HepG2 (cell line): ENCODE measurements around the gene TRPT1. TPM values are rescaled to one million over a fixed set of nuclear protein-coding genes. Genes with fewer than 3 reads are reported as not detected.

Experiments used
- CCDC6 ChIP-seq: sonication (generic); formaldehyde crosslinking; IDR thresholded peaks from 2 replicates; pipeline ENCODE4 v1.8.1; 2022; ENCODE audit warnings: mild to moderate bottlenecking, missing genetic modification reagents, moderate library complexity
- CREB1 ChIP-seq, 2 experiments: fragments of 450-650 bp in 1 of 2; IDR thresholded peaks; 2 replicates each; pipeline ENCODE4 v1.6.1; 2016 to 2017; ENCODE audit warnings: control low read depth in 1 of 2, mild to moderate bottlenecking in 1 of 2, missing compliant biosample characterization in 1 of 2, missing genetic modification characterization in 1 of 2
- HOXA9 ChIP-seq: sonication (generic); formaldehyde crosslinking; IDR thresholded peaks from 2 replicates; pipeline ENCODE4 v1.8.1; 2022; ENCODE audit warnings: missing genetic modification reagents, mild to moderate bottlenecking, moderate library complexity, borderline replicate concordance
- PITX1 ChIP-seq: sonication (generic); formaldehyde crosslinking; IDR thresholded peaks from 2 replicates; pipeline ENCODE4 v1.5.1; 2020; ENCODE audit warnings: mild to moderate bottlenecking, missing genetic modification reagents
- RCOR2 ChIP-seq: IDR thresholded peaks from 2 replicates; pipeline ENCODE4 v1.6.1; 2016; ENCODE audit warnings: missing biosample characterization, missing genetic modification reagents
- SETDB1 ChIP-seq: sonication (generic); formaldehyde crosslinking; IDR thresholded peaks from 2 replicates; pipeline ENCODE4 v1.5.1; 2020; ENCODE audit warnings: missing genetic modification reagents, mild to moderate bottlenecking, borderline replicate concordance
- SOX6 ChIP-seq, 2 experiments: fragments of 450-650 bp in 1 of 2; sonication (generic) in 1 of 2; formaldehyde crosslinking in 1 of 2; IDR thresholded peaks; 2 replicates each; pipeline versions ENCODE4 v1.4.0 to v1.6.1; 2017 to 2020; ENCODE audit warnings: antibody characterized with exemption in 1 of 2, mild to moderate bottlenecking in 1 of 2, missing genetic modification reagents in 1 of 2
- TBX3 ChIP-seq: fragments of 450-650 bp; IDR thresholded peaks from 2 replicates; pipeline ENCODE4 v1.6.1; 2017; ENCODE audit warnings: antibody characterized with exemption, mild to moderate bottlenecking, inconsistent platforms, borderline replicate concordance
- TEAD2 ChIP-seq: sonication (generic); formaldehyde crosslinking; IDR thresholded peaks from 2 replicates; pipeline ENCODE4 v1.9.0; 2021; ENCODE audit warnings: missing genetic modification reagents
- ZMYM4 ChIP-seq: sonication (generic); formaldehyde crosslinking; IDR thresholded peaks from 2 replicates; pipeline ENCODE4 v1.8.1; 2023; ENCODE audit warnings: mild to moderate bottlenecking, missing genetic modification reagents
- ZNF484 ChIP-seq: sonication (generic); formaldehyde crosslinking; IDR thresholded peaks from 2 replicates; pipeline ENCODE4 v1.5.1; 2020; ENCODE audit warnings: mild to moderate bottlenecking, low read depth, missing genetic modification reagents, borderline replicate concordance
- ZNF501 ChIP-seq: sonication (generic); formaldehyde crosslinking; IDR thresholded peaks from 2 replicates; pipeline ENCODE4 v1.5.1; 2020; ENCODE audit warnings: mild to moderate bottlenecking, moderate library complexity, missing genetic modification reagents
- ZNF557 ChIP-seq: sonication (generic); formaldehyde crosslinking; IDR thresholded peaks from 2 replicates; pipeline ENCODE4 v1.4.0; 2020; ENCODE audit warnings: missing genetic modification reagents
- ZNF790 ChIP-seq: sonication (generic); formaldehyde crosslinking; IDR thresholded peaks from 2 replicates; pipeline ENCODE4 v1.8.0; 2022; ENCODE audit warnings: missing genetic modification reagents, mild to moderate bottlenecking, borderline replicate concordance
- ZNF883 ChIP-seq: sonication (generic); formaldehyde crosslinking; IDR thresholded peaks from 2 replicates; pipeline ENCODE4 v1.5.1; 2020; ENCODE audit warnings: mild to moderate bottlenecking, missing genetic modification reagents; ENCODE audit errors: not compliant biosample characterization
- ZSCAN12 ChIP-seq: sonication (generic); formaldehyde crosslinking; IDR thresholded peaks from 2 replicates; pipeline ENCODE4 v1.9.0; 2021; ENCODE audit warnings: mild to moderate bottlenecking, missing genetic modification reagents
- polyA plus RNA-seq, 8 experiments: library from polyadenylated mRNA; depleted of rRNA in 3 of 8; stranded (reverse) in 7 of 8; unstranded in 1 of 8; fragments of >200 nt; fragmentation: Illumina TruSeq in 4 of 8; extraction: Trizol in 4 of 8; gene quantifications; 2 replicates each; pipeline versions ENCODE4 v1.2.1 to v1.2.3, GENCODE V29; 2011 to 2016; ENCODE audit warnings: low read depth in 4 of 8, missing spikeins in 1 of 8, mixed read lengths in 1 of 8; ENCODE audit not compliant: insufficient read depth in 1 of 8
- total RNA-seq, 5 experiments: library from RNA; depleted of rRNA; stranded (reverse); fragments of >200 nt; fragmentation: Illumina TruSeq; extraction: Trizol; gene quantifications; 2 replicates each; pipeline ENCODE4 v1.2.3, GENCODE V29; 2016; ENCODE audit warnings: low read depth in 1 of 5
- TF ChIP-seq, protein P1 (sequence below): sonication (generic); formaldehyde crosslinking; IDR thresholded peaks from 2 replicates; pipeline ENCODE4 v1.4.0; 2020; ENCODE audit warnings: missing genetic modification reagents, borderline replicate concordance
- TF ChIP-seq, protein P2 (sequence below): sonication (generic); formaldehyde crosslinking; conservative IDR thresholded peaks from 2 replicates; pipeline ENCODE4 v1.4.0; 2020; ENCODE audit warnings: mild to moderate bottlenecking, missing genetic modification reagents, moderate library complexity
- TF ChIP-seq, protein P3 (sequence below): sonication (generic); formaldehyde crosslinking; IDR thresholded peaks from 2 replicates; pipeline ENCODE4 v1.5.0; 2020; ENCODE audit warnings: missing genetic modification reagents

The TRPT1 gene
- total and polyA plus RNA-seq, 2 of the 13 experiments (the other 11 are each of a cell fraction or from before 2014, with no cell fraction given) = 24.8 to 40.7 TPM

DNA sequence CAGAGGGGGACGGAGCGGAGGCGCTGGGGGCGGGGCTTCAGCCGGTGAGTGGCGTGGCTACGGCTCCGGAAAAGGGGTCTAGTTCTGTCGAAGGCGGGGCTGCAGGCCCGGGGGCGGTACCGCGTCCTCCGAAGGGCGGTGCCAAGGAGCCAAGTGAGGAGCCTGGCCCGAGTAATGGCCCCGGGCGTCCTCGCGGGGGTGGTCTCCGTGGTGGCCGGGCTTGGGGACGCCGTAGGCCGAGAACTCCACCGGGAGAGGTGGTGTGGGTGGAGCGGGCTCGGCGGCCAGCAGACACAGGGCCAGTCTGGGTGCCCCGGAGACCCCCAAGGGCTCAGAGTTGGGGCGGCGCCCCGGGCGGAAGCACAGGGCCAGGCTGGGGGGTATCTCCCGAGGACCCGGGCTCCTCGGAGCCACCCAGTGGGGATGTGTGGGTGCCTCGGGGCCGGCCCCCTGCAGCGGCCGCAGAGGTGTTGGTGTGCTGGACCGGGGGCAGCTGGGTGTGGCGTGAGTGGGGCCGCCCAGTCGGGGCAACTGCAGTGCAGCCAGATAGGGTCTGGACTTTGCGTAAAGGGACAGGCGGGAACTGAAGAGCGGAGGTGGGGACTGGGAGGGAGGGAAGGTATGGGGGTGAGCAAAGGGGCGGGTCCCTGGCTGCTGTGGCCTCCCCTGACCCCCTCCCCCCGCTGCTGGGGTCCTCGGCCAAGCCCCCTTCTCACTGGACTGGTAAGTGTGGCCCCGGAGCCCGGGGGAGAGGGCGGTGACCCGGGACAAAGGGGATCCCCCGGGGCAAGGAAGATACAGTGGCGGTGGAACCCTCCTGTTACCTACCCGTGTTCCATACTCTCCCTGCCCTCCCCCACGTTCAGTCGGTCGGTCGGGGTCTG, 15.7 kb upstream of the TRPT1 start (continued):
- TF ChIP-seq, protein P1, sequence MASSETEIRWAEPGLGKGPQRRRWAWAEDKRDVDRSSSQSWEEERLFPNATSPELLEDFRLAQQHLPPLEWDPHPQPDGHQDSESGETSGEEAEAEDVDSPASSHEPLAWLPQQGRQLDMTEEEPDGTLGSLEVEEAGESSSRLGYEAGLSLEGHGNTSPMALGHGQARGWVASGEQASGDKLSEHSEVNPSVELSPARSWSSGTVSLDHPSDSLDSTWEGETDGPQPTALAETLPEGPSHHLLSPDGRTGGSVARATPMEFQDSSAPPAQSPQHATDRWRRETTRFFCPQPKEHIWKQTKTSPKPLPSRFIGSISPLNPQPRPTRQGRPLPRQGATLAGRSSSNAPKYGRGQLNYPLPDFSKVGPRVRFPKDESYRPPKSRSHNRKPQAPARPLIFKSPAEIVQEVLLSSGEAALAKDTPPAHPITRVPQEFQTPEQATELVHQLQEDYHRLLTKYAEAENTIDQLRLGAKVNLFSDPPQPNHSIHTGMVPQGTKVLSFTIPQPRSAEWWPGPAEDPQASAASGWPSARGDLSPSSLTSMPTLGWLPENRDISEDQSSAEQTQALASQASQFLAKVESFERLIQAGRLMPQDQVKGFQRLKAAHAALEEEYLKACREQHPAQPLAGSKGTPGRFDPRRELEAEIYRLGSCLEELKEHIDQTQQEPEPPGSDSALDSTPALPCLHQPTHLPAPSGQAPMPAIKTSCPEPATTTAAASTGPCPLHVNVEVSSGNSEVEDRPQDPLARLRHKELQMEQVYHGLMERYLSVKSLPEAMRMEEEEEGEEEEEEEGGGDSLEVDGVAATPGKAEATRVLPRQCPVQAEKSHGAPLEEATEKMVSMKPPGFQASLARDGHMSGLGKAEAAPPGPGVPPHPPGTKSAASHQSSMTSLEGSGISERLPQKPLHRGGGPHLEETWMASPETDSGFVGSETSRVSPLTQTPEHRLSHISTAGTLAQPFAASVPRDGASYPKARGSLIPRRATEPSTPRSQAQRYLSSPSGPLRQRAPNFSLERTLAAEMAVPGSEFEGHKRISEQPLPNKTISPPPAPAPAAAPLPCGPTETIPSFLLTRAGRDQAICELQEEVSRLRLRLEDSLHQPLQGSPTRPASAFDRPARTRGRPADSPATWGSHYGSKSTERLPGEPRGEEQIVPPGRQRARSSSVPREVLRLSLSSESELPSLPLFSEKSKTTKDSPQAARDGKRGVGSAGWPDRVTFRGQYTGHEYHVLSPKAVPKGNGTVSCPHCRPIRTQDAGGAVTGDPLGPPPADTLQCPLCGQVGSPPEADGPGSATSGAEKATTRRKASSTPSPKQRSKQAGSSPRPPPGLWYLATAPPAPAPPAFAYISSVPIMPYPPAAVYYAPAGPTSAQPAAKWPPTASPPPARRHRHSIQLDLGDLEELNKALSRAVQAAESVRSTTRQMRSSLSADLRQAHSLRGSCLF = no peak
- TF ChIP-seq PITX1 (CRISPR knock-in tag) = no peak
- no peak for TF ChIP-seq RCOR2 (CRISPR knock-in tag)
- peak; percentile 63; the same call in 1 of the 2 replicates for TF ChIP-seq TBX3
- TF ChIP-seq CCDC6 (CRISPR knock-in tag) = 0 out of 2 replicates have a peak, but pooled peaks have one; percentile 63
- no peak for TF ChIP-seq SETDB1
- TF ChIP-seq ZNF557 (CRISPR knock-in tag) = no peak
- no peak for TF ChIP-seq ZNF883 (CRISPR knock-in tag)
- TF ChIP-seq, protein P2, sequence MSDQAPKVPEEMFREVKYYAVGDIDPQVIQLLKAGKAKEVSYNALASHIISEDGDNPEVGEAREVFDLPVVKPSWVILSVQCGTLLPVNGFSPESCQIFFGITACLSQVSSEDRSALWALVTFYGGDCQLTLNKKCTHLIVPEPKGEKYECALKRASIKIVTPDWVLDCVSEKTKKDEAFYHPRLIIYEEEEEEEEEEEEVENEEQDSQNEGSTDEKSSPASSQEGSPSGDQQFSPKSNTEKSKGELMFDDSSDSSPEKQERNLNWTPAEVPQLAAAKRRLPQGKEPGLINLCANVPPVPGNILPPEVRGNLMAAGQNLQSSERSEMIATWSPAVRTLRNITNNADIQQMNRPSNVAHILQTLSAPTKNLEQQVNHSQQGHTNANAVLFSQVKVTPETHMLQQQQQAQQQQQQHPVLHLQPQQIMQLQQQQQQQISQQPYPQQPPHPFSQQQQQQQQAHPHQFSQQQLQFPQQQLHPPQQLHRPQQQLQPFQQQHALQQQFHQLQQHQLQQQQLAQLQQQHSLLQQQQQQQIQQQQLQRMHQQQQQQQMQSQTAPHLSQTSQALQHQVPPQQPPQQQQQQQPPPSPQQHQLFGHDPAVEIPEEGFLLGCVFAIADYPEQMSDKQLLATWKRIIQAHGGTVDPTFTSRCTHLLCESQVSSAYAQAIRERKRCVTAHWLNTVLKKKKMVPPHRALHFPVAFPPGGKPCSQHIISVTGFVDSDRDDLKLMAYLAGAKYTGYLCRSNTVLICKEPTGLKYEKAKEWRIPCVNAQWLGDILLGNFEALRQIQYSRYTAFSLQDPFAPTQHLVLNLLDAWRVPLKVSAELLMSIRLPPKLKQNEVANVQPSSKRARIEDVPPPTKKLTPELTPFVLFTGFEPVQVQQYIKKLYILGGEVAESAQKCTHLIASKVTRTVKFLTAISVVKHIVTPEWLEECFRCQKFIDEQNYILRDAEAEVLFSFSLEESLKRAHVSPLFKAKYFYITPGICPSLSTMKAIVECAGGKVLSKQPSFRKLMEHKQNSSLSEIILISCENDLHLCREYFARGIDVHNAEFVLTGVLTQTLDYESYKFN = no peak; the same call in 1 of the 2 replicates
- TF ChIP-seq, protein P3, sequence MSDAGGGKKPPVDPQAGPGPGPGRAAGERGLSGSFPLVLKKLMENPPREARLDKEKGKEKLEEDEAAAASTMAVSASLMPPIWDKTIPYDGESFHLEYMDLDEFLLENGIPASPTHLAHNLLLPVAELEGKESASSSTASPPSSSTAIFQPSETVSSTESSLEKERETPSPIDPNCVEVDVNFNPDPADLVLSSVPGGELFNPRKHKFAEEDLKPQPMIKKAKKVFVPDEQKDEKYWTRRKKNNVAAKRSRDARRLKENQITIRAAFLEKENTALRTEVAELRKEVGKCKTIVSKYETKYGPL (CRISPR knock-in tag) = no peak
- TF ChIP-seq SOX6 (IDR thresholded peaks at IDR 0.05) = no peak
- no peak; the same call in 1 of the 2 replicates for TF ChIP-seq SOX6 (CRISPR knock-in tag; IDR thresholded peaks at IDR 0.05)
- TF ChIP-seq HOXA9 (CRISPR knock-in tag) = no peak
- TF ChIP-seq ZMYM4 (CRISPR knock-in tag) = no peak
- 0 out of 2 replicates have a peak, but pooled peaks have one; percentile 65 for TF ChIP-seq ZSCAN12 (CRISPR knock-in tag)
- no peak for TF ChIP-seq ZNF484
- peak; percentile 47 for TF ChIP-seq ZNF790 (CRISPR knock-in tag)
- peak; percentile 6; the same call in 1 of the 2 replicates for TF ChIP-seq ZNF501
- no peak for TF ChIP-seq CREB1 (IDR thresholded peaks at IDR 0.05)
- no peak for TF ChIP-seq CREB1 (CRISPR knock-in tag; IDR thresholded peaks at IDR 0.05)
- no peak for TF ChIP-seq TEAD2 (CRISPR knock-in tag)
